Hypothalamus (tissue), 51 donors: Measurements from ENCODE around the gene HOXB3.
"Not testable (repeated sequence)": the region's sequence is repeated elsewhere in the genome, so short reads cannot be mapped to it uniquely, and the experiment has no call there.

Experiments used
- DNase-seq, 51 donors: peaks; one replicate each; lab custom pipeline; 2025; lab: John Stamatoyannopoulos, UW

HOXB3 gene

DNA sequence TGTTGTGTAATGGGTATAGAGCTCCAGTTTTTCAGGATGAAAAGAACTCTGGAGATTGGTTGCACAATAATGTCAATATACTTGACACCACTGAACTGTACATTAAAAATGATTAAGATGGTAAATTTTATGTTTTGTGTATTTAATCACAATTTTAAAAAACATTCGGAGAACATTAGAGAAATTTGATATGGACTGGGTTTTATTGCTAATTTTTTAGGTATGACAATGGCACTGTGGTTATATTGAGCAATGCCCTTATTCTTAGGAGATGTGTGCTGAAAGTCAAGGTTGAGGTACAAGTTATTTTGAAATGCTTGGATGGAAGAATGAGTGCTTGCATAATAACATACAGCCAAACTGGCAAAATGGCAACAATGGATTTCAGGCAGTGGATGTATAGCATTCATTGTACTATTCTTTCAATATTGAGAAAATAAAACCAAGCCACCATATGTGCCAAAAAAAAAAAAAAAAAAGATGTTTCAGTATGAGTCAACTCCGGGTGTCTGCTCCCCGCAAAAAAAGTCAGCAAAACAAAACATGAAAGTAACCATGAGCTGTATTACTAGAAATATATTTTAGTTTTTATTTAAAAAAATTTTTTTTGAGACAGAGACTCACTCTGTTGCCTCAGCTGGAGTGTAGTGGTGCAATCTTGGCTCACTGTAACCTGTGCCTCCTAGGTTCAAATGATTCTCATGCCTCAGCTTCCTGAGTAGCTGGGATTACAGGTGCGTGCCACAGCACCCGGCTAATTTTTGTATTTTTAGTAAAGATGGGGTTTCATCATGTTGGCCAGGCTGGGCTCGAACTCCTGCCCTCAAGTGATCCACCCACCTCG is 79.1 kb downstream of the HOXB3 start:
- no peak for DNase-seq

DNA sequence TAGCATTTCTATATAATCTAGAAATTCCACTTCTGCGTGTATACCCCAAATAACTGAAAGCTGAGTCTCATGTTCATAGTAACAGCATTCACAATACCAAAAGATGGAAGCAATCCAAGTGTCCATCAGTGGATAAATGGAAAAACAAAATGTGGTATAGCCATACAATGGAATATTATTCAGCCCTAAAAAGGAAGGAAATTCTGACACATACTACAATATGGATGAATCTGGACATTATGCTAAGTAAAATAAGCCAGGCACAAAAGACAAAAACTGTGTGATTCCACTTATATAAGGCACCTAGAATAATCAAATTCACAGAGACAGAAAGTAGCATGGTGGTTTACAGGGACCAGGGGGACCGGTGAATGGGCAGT is 79.7 kb downstream of the HOXB3 start:
- no peak for DNase-seq

DNA sequence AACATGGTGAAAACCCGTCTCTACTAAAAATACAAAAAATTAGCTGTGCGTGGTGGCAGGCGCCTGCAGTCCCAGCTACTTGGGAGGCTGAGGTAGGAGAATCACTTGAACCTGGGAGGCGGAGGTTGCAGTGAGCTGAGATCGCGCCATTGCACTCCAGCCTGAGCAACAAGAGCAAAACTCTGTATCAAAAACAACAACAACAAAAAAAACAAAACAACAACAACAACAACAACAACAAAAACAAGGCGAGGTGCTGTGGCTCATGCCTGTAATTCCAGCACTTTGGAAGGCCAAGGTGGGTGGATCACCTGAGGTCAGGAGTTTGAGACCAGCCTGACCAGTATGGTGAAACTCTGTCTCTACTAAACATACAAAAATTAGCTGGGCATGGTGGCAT is 80.3 kb downstream of the HOXB3 start:
- not testable (repeated sequence) for DNase-seq

DNA sequence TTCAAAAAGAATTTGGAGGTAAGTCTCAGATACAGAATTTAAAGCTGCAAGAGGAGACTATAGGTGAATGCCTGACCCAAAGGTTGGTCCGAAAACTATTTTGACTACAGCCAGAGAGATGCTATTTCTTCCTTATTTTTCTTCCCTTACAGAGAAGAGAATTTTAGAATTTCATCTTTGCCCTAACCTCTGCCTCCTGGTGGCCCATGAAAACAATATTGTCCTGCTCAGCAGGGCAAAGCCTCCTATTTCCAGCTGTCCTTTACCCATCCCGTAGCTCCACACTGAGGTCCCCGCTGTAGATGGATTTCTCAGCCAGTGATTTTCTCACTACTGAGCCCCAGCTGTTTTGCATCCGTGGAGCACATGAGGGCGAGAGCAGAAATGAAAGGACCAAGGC is 83.8 kb downstream of the HOXB3 start:
- no peak for DNase-seq

DNA sequence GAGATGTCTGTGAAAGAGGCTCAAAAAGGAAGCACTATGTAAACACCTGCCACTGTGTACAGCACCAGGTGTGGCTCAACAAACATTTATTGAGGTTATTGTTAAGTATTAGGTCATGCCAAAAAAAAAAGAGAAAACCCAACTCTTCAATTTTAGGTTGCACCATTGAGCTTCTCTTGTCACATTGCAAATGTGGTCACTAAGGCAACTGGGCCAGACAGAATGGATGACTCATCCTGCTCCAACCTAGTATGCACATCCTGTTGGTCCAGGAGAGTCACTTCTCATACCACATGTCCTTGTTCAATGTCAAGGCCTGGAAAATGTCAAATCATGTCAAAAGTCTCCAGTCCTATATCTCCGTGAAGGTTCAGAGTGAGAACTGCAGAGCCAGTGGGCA is 84.3 kb downstream of the HOXB3 start:
- DNase-seq = no peak

DNA sequence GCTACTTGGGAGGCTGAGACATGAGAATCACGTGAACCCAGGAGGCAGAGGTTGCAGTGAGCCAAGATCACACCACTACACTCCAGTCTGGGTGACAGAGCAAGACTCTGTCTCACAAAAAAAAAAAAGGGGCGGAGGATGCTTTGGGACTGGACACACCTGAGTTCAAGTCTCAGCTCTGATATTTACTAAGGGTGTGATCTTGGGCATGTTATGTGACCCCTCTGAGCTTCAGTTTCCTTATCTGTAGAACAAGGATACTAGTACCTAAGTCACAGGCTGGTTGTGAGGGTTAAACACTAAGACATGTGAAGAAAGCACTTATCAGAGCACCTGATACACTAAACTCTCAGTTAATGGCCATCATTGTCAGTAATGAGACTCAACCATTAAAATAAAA is 85.1 kb downstream of the HOXB3 start:
- no peak for DNase-seq

DNA sequence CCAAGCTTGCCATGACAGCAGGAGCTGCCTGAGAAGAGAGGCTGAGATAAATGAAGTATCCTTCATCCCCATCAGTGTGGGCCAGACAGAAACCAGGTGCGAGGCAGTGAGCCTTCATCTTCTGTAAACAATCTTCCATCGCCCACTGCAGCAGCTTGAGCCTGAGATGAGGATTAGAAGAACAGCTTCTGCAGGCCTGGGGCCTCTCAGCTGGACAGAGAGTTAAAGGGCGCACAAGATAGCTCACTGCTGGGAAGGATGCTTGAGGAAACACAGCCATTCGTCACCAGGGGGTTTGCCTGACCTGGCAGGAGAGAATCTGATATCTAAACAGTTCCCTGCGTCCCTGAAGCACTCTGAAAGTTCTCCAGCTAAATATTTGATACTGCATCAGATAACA is 86.3 kb downstream of the HOXB3 start:
- DNase-seq = no peak

DNA sequence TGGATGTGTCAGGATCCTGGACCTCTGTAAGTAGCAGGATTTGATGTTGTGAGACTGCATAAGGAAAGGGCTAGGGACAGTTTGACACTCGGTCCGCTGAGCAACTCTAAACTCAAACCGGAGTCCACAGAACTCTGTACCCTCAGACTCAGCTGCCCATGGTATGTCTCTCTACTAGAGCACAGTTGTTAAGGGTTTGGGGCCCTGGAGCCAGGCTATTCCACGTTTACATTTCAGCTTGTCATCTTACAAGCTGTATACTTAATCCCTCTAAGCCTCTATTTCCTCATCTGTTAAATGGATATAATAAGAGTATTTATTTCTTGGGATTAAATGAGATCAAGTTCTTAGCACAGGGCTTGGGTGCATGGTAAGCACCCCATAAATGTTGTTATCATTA is 87.1 kb downstream of the HOXB3 start:
- no peak for DNase-seq

DNA sequence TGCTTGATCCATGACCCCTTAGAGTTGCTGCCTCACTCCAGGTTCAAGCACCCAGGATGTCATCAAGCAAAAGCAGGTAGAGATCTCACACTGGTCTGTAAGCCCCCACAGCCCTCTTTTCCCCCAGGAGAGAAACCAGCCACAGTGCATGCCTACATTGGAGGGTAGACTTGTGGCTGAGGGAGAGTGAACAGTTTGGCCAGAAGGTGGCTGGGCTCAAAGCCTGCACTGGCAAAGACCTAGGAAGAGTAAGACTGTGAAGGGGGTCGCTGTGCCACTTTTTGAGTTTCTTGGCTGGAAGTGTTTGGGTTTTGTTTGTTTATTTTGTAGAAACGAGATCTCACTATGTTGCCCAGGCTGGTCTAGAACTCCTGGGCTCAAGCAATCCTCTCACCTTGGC is 87.7 kb downstream of the HOXB3 start:
- no peak for DNase-seq

DNA sequence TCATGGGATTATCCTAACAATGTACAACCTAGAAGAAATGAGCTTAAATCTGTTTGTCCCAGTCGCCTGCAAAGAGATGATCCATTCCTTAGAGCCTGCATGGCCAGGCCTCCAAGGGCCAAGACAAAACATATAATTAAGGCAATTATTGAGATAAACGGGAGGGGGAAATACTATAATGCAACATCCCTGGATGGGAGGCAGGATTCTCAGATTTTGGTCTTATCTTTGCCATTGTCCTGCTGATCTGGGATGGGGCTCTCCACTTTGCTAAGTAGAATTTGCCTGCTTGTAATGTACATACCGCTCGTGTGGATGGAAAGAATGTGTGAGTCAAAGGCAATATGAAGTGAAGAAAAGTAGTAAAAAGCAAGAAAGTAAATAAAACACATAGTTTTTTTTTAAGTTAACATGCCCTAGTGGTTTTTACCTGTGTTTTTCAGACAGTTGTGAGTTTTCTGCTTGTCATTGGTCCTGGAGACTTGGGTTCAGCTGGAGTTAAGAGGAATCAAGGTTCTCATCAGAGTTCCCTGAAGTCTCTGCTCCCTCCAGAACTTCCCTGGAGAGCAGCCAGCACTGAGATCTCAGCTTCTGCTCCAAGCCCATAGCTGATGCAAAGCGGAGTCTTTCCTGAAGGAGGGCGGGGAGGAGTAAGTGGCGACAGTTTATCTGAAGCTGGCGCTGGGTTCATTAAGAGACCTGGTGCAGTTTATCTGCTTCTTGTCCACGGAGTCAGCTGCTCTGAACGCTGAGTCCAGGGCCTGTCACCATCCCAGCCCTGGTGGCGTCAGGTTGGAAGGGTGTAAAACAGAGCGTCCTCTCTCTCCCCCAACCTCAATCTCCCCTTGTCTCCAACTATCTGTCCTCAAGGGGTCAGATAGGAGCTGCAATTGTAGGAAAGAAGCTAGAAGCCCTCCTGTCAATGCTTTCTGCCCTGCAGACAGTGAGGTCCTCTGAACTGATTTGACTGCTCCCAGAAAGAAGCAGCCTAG is 89.3 kb downstream of the HOXB3 start:
- DNase-seq = no peak

DNA sequence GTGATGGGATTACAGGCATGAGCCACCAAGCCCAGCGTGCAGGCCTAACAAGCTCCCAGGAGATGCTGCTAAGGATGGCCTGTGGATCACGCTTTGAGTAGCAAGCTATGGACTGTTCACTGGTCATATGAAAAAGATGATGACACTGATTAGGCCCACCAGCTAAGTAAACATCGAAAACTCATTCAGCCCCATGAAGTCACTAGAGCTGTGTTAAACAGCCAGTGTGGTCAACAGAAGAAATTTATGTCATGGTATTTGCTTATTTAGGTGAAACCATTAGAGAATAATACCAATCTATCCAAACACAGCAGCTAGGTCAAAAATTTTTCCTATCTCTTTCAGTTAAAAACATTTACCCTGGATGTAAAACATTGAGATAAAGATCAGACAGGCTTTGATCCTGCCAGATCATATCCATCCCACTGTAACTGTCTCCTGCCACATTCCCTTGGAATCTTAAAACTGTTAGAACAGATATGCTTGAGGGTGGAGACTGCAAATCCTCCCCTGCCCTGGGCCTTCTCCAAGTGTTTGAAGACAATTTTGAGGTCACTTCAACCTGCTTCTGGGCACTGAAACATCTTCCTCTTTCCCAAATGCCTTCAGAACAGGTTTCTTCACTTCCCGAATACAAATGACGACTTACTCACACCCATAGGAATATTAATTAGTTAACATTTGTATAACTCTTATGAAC is 90.2 kb downstream of the HOXB3 start:
- DNase-seq = no peak

DNA sequence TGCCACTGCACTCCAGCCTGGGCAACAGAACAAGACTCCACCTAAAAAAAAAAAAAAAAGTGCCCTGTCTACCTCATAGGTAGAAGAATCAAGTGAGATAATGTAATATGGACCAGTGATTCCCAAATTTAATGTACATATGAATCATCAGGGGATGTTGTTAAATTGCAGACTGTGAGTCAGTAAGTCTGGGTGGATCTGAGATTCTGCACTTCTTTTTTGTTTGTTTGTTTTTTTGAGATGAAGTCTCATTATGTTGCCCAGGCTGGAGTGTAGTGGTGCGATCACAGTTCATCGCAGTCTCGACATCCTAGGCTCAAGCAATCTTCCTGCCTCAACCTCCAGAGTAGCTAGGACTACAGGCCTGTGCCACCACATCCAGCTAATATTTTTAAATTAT is 90.8 kb downstream of the HOXB3 start:
- no peak for DNase-seq
